Endothelial cell of umbilical vein (primary cell): ENCODE data around the gene NOP9. TPM values are rescaled to one million over a fixed set of nuclear protein-coding genes. Genes with fewer than 3 reads are reported as not detected.

Source experiments
- BruUV-seq: library from RNA; stranded (reverse); fragments of 400-500 nt; replicated peaks from 2 replicates; lab custom pipeline; 2021; lab: Mats Ljungman, UMichigan
- CTCF ChIA-PET: fragments of 300-600, 350-600 bp; sonication (Branson Sonifier 250); formaldehyde crosslinking; loops from one replicate; lab custom pipeline; 2021; ENCODE audit warnings: antibody characterized with exemption, inconsistent platforms; lab: Charles Lee
- POLR2A ChIA-PET: fragments of 300-600, 350-600 bp; sonication (Branson Sonifier 250); formaldehyde crosslinking; loops from one replicate; lab custom pipeline; 2021; ENCODE audit warnings: antibody characterized with exemption, inconsistent platforms; lab: Charles Lee
- DNase-seq: peaks from one replicate; pipeline ENCODE4 v3.0.0-alpha.2; 2011; ENCODE audit warnings: low read depth, low spot score
- FAIRE-seq: peaks from 2 replicates; lab custom pipeline; 2011; peaks lifted over from hg19 to GRCh38; lab: Jason Lieb, UNC
- H2AFZ ChIP-seq: 2 replicates; pipeline ENCODE4 v1.6.0; 2012; ENCODE audit warnings: low read depth, low read length, control low read depth, inconsistent platforms
- H3K27ac ChIP-seq: 2 replicates; pipeline ENCODE4 v1.5.1; 2011; ENCODE audit warnings: low read depth, mild to moderate bottlenecking, control low read depth, low read length, moderate library complexity; ENCODE audit not compliant: insufficient read depth
- H3K27me3 ChIP-seq, 2 experiments: 2 replicates each; pipeline versions ENCODE4 v1.6.0 to v1.6.1; 2011; ENCODE audit warnings: low read length in 2 of 2, mixed read lengths in 1 of 2; ENCODE audit not compliant: control insufficient read depth in 2 of 2, insufficient read depth in 2 of 2
- H3K36me3 ChIP-seq, 2 experiments: 2 replicates in 1 of 2; 3 replicates in 1 of 2; pipeline ENCODE4 v1.5.1; 2011; ENCODE audit warnings: low read length in 2 of 2, mild to moderate bottlenecking in 1 of 2, moderate library complexity in 1 of 2; ENCODE audit not compliant: control insufficient read depth in 2 of 2, insufficient read depth in 2 of 2; ENCODE audit errors: extremely low read depth in 1 of 2
- H3K4me1 ChIP-seq: 3 replicates; pipeline ENCODE4 v1.5.1; 2011; ENCODE audit warnings: mild to moderate bottlenecking, low read length; ENCODE audit not compliant: control insufficient read depth, insufficient read depth; ENCODE audit errors: extremely low read depth
- H3K4me2 ChIP-seq: 2 replicates; pipeline ENCODE4 v1.6.1; 2011; ENCODE audit warnings: low read length, control low read depth, mixed read lengths; ENCODE audit not compliant: insufficient read depth
- H3K4me3 ChIP-seq, 3 experiments: fragments of 200-600 bp in 1 of 3; sonication (generic), shearing (Covaris generic) in 1 of 3; replicated peaks in 1 of 3; 2 replicates each; pipeline ENCODE4 v1.5.1; 2011 to 2016; ENCODE audit warnings: control low read depth in 3 of 3, low read length in 3 of 3, mild to moderate bottlenecking in 2 of 3, inconsistent platforms in 1 of 3, low read depth in 1 of 3, moderate library complexity in 1 of 3; ENCODE audit not compliant: insufficient read depth in 1 of 3
- H3K79me2 ChIP-seq: 2 replicates; pipeline ENCODE4 v1.6.0; 2012; ENCODE audit warnings: low read length, inconsistent platforms; ENCODE audit not compliant: control insufficient read depth, insufficient read depth
- H3K9ac ChIP-seq: replicated peaks from 2 replicates; pipeline ENCODE3; 2011; ENCODE audit warnings: low read length, control low read depth; ENCODE audit not compliant: insufficient read depth; ENCODE audit errors: extremely low read depth
- H3K9me1 ChIP-seq: replicated peaks from 3 replicates; pipeline ENCODE4 v1.6.0; 2011; ENCODE audit warnings: mild to moderate bottlenecking, low read length; ENCODE audit not compliant: control insufficient read depth, insufficient read depth; ENCODE audit errors: extremely low read depth
- H3K9me3 ChIP-seq: replicated peaks from 2 replicates; pipeline ENCODE4 v1.5.1; 2012; ENCODE audit warnings: low read length, inconsistent platforms; ENCODE audit not compliant: control insufficient read depth, insufficient read depth
- H4K20me1 ChIP-seq: replicated peaks from 2 replicates; pipeline ENCODE3; 2011; ENCODE audit warnings: mild to moderate bottlenecking, low read length; ENCODE audit not compliant: control insufficient read depth, insufficient read depth; ENCODE audit errors: extremely low read depth
- CTCF ChIP-seq, 2 donors: IDR thresholded peaks; 1 replicate in 1 of 2; 2 replicates in 1 of 2; pipeline ENCODE4 v1.5.1; 2011; ENCODE audit warnings: low read length in 2 of 2, mild to moderate bottlenecking in 2 of 2, moderate library complexity in 2 of 2, control low read depth in 1 of 2, inconsistent platforms in 1 of 2, low read depth in 1 of 2; ENCODE audit not compliant: insufficient read depth in 1 of 2; ENCODE audit errors: extremely low read depth in 1 of 2
- EZH2 ChIP-seq: IDR thresholded peaks from 2 replicates; pipeline ENCODE4 v1.6.1; 2012; ENCODE audit warnings: borderline replicate concordance, low read depth, mild to moderate bottlenecking, moderate library complexity, low read length, inconsistent platforms; ENCODE audit not compliant: severe bottlenecking
- FOS ChIP-seq: IDR thresholded peaks from 2 replicates; pipeline ENCODE4 v1.6.1; 2011; ENCODE audit warnings: mild to moderate bottlenecking, low read length, moderate library complexity, borderline replicate concordance; ENCODE audit not compliant: insufficient read depth
- GATA2 ChIP-seq: IDR thresholded peaks from 2 replicates; pipeline ENCODE4 v1.7.0; 2011; ENCODE audit warnings: low read depth, mild to moderate bottlenecking, moderate library complexity, mixed read lengths, low read length; ENCODE audit not compliant: insufficient read length, insufficient read depth
- JUN ChIP-seq: IDR thresholded peaks from 2 replicates; pipeline ENCODE4 v1.6.1; 2011; ENCODE audit warnings: borderline replicate concordance, low read depth; ENCODE audit not compliant: insufficient read length, insufficient read depth
- MAX ChIP-seq: IDR thresholded peaks from 2 replicates; pipeline ENCODE4 v1.6.1; 2011; ENCODE audit not compliant: insufficient read depth, insufficient read length
- MYC ChIP-seq: IDR thresholded peaks from one replicate; pipeline ENCODE4 v1.6.1; 2011; ENCODE audit warnings: mild to moderate bottlenecking, low read depth, low read length
- POLR2A ChIP-seq: IDR thresholded peaks from 2 replicates; pipeline ENCODE4 v1.6.1; 2012; ENCODE audit warnings: low read depth, mild to moderate bottlenecking, control low read depth, low read length
- POLR2AphosphoS5 ChIP-seq: IDR thresholded peaks from 2 replicates; pipeline ENCODE4 v1.6.1; 2012; ENCODE audit warnings: low read depth, mild to moderate bottlenecking, control low read depth, low read length, moderate library complexity; ENCODE audit not compliant: insufficient read depth
- dilution Hi-C: fragments of 300-500 bp; cut with MboI; formaldehyde crosslinking; loops from one replicate; pipeline ENCODE4 v1.15.0; 2019; ENCODE audit warnings: low sequenced_read_pairs; ENCODE audit not compliant: extremely low pct_ligation_motif_present
- intact Hi-C: fragments of 100-400 bp; cut with micrococcal nuclease; formaldehyde crosslinking; loops from one replicate; pipeline ENCODE4 v1.10.0; 2022
- polyA plus RNA-seq, 4 experiments: library from polyadenylated mRNA; depleted of rRNA in 3 of 4; stranded (reverse) in 3 of 4; unstranded in 1 of 4; fragments of >200 nt; gene quantifications; 2 replicates each; pipeline versions ENCODE4 v1.2.1 to v1.2.3, GENCODE V29; 2011 to 2012; ENCODE audit warnings: missing spikeins in 1 of 4
- total RNA-seq: library from RNA; stranded (reverse); gene quantifications from 2 replicates; pipeline ENCODE4 v1.2.3, GENCODE V29; 2021

The NOP9 gene
- total and polyA plus RNA-seq, 2 donors (not counting 3 experiments of a cell fraction or from before 2014, with no cell fraction given) = 16.2 to 31.0 TPM

GRCh38 chr14:24271834-24272263, 27.8 kb upstream of the NOP9 start:
- Histone ChIP-seq H3K27ac (peak overlapping the region; percentile 92), H2AFZ (peak overlapping the region; percentile 81), H4K20me1 (no peaks in the 10 kb centered on the region), H3K9me1 (no peaks in the 10 kb centered on the region), H3K4me3 (peak overlapping the region; percentile 58 to 77 (median 65)), H3K4me2 (peak overlapping the region; percentile 76), H3K36me3 (peaks cover 2 to 15% of the 10 kb centered on the region in 2 experiments), H3K4me1 (peaks cover 9% of the 10 kb centered on the region), H3K79me2 (no peaks in the 10 kb centered on the region), H3K27me3 (no peaks in the 10 kb centered on the region), H3K9ac (peak overlapping the region; percentile 98), H3K9me3 (no peaks in the 10 kb centered on the region)
- no peak for TF ChIP-seq EZH2
- no peak for TF ChIP-seq CTCF (IDR thresholded peaks at IDR 0.05; ENCODE audit: extremely low read depth in 1 of 2, insufficient read depth in 1 of 2, low read depth in 1 of 2, low read length in 2 of 2)
- TF ChIP-seq POLR2AphosphoS5 = no peak
- TF ChIP-seq JUN = no peak
- TF ChIP-seq GATA2 = no peak
- TF ChIP-seq MAX = no peak
- TF ChIP-seq POLR2A = no peak
- no peak for TF ChIP-seq FOS
- TF ChIP-seq MYC = no peak
- DNase-seq = no peak
- intact Hi-C loops = loop anchor here (1.0 kb wide), 5 partner anchors 27 to 56 kb away; partner anchors contain the start of genes DHRS1, MDP1 and NOP9
- peak; percentile 40 for FAIRE-seq
- dilution Hi-C loops = no loop called here
- no TSS peak for BruUV-seq
- POLR2A ChIA-PET = interaction anchor here (0.8 to 1.9 kb wide), 3 partner anchors 8 to 29 kb away, joined by 3 to 17 read pairs (median 4); partner anchors contain the start of gene TINF2
- CTCF ChIA-PET = interaction anchor here (0.6 to 2.9 kb wide), 14 partner anchors 8 to 1344 kb away, joined by 3 to 35 read pairs (median 5); partner anchors contain the start of genes CHMP4A, CIDEB, IRF9 and MDP1
